ENCODE data around the gene TTC14.
"Not testable (repeated sequence)": the region's sequence is repeated elsewhere in the genome, so short reads cannot be mapped to it uniquely, and the experiment has no call there.

The TTC14 gene

DNA sequence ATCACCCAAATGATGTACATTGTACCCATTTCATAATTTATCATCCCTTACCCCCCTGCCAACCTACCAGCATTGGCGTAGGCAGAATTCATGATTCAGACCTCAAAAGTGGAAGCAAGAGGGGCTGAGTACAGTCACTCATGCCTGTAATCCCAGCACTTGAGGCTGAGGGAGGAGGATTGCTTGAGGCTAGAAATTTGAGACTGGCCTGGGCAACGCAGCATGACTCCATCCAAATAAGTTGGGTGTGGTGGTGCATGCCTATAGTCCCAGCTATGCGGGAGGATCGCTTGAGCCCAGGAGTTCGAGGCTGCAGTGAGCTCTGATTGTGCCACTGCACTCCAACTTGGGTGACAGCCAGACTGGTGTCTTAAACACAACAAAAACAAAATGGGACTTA, 10.4 kb downstream of the TTC14 start:
- DNase-seq (ENCODE audit: low read depth) = no peak
- no peak overlapping the region for H3K4me3 ChIP-seq (ENCODE audit: low read length)
- TF ChIP-seq, protein P1, sequence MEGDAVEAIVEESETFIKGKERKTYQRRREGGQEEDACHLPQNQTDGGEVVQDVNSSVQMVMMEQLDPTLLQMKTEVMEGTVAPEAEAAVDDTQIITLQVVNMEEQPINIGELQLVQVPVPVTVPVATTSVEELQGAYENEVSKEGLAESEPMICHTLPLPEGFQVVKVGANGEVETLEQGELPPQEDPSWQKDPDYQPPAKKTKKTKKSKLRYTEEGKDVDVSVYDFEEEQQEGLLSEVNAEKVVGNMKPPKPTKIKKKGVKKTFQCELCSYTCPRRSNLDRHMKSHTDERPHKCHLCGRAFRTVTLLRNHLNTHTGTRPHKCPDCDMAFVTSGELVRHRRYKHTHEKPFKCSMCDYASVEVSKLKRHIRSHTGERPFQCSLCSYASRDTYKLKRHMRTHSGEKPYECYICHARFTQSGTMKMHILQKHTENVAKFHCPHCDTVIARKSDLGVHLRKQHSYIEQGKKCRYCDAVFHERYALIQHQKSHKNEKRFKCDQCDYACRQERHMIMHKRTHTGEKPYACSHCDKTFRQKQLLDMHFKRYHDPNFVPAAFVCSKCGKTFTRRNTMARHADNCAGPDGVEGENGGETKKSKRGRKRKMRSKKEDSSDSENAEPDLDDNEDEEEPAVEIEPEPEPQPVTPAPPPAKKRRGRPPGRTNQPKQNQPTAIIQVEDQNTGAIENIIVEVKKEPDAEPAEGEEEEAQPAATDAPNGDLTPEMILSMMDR (conservative IDR thresholded peaks at IDR 0.05; ENCODE audit: low read length) = no peak

DNA sequence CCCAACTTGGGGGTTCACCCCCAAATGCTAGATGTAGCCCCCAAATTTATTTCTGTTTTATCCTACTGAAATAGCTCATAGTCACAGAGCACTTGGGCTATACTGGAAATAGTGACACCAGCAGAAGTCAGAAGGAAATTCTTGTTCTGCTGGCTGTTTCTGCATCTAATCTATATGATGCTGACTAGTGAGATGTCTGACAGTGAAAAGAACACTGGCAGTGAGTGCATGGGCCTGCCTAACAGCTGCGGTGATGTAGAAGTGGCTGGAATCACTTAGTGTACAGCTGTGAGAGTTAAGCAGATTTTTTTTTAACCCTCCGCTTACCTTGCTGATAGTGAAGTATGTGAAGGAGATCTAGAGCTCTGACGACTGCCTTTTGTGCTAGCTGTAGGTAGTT, 14.0 kb downstream of the TTC14 start:
- no peak overlapping the region for H3K4me3 ChIP-seq (ENCODE audit: low read length)
- TF ChIP-seq, protein P1 (conservative IDR thresholded peaks at IDR 0.05; ENCODE audit: low read length) = no peak
- no peak for DNase-seq (ENCODE audit: low read depth)

DNA sequence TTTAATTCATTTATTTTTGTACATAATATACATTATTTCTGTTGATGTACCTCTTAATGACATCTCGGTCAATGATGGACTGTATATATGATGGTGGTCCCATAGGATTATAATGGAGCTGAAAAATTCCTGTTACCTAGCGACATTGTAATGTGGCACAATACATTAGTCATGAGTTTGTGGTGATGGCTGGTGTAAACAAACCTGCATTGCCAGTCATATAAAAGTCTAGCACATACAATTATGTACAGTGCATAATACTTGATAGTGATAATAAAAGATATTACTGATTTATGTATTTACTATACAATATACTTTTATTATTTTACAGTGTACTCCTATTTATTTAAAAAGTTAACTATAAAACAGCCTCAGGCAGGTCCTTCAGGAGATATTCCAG, 15.1 kb downstream of the TTC14 start:
- DNase-seq (ENCODE audit: low read depth) = no peak
- TF ChIP-seq, protein P1 (conservative IDR thresholded peaks at IDR 0.05; ENCODE audit: low read length) = no peak
- no peak overlapping the region for H3K4me3 ChIP-seq (ENCODE audit: low read length)

DNA sequence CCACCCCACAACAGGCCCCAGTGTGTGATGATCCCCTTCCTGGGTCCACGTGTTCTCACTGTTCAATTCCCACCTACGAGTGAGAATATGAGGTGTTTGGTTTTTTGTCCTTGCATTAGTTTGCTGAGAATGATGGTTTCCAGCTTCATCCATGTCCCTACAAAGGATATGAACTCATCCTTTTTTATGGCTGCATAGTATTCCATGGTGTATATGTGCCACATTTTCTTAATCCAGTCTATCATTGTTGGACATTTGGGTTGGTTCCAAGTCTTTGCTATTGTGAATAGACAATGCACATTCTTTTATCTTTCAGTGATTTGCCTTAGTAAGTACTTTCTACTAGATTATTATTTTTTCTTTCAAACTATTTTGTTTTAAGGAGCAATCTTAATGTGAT, 16.6 kb downstream of the TTC14 start:
- not testable (repeated sequence) for H3K4me3 ChIP-seq (ENCODE audit: low read length); DNase-seq (ENCODE audit: low read depth)

DNA sequence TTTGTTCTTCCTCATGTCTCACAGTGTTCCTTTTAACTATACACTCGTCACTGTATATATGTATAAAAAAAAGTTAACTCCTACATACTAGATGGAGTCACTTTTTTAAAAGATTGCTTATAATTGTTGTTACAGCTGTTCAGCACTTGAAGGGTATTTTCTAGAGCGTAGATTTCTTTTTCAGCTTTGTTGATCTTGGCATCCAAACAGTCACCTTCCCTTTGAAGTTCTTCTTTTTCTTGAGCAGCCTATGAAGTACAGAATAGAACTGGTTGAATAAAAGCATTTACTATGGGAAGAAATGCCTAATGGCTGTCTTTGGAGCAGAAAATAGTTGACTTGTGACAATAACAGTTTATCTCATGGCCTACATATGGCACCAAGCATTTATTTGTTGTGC, 17.8 kb downstream of the TTC14 start:
- H3K4me3 ChIP-seq (ENCODE audit: low read length) = no peak overlapping the region
- no peak for DNase-seq (ENCODE audit: low read depth)
- TF ChIP-seq, protein P1 (conservative IDR thresholded peaks at IDR 0.05; ENCODE audit: low read length) = no peak

DNA sequence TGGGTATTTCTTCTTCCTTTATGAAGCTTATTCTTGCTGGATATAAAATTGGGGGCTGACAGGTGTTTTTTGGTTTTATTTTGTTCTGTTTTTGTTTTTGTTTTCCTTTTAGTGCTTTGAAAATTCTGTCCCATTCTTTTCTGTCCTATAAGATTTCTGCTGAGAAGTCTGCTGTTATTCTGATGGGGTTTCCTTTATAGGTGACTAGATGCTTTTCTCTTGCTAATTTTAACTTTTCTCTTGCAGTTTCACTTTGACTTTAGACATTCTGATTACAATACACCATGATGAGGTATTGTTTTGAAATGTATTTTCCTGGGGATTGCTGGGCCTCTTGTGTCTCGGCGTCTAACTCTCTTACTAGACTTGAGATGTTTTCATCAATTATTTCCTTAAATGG, 22.8 kb downstream of the TTC14 start:
- no peak for DNase-seq (ENCODE audit: low read depth)
- TF ChIP-seq, protein P1 (conservative IDR thresholded peaks at IDR 0.05; ENCODE audit: low read length) = no peak
- no peak overlapping the region for H3K4me3 ChIP-seq (ENCODE audit: low read length)

DNA sequence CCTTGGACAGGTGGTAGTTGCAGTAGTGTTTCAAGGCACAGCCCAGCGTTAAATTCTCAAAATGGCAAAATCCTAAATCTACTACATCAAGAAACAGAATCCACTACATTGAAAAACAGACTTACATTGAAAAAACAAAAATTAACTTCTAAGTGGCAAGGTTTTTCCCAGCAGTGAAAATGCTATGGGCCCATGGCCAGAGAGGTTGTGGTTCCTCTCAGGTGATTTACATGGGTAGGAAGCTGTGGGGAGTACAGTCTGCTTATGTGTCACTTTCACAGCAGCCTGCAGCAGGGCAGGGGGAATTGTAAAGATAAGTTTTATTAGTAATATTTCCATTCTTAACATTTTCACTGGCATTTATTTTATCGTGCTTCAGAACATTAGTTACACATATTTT, 24.9 kb downstream of the TTC14 start:
- H3K4me3 ChIP-seq (ENCODE audit: low read length) = no peak overlapping the region
- TF ChIP-seq, protein P1 (conservative IDR thresholded peaks at IDR 0.05; ENCODE audit: low read length) = no peak
- DNase-seq (ENCODE audit: low read depth) = no peak

DNA sequence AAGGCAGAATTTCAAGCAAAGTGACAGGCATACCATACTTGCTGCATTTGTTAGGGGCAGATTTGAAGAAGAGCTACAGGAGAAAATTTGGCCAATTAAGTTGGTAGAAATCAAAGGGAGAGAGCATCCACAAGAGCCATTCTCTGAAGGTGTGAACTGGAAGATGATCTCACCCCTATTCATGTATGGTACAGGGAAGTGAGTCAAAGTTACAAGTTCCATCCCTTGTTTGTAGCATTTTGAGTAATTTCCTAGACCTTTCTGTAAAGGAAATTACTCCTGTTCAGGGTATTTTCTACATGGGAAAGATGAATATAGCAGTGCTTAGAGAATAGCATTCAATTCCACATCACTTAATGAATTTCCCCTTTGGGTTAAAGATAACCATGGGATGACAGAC, 28.4 kb downstream of the TTC14 start:
- TF ChIP-seq, protein P1 (conservative IDR thresholded peaks at IDR 0.05; ENCODE audit: low read length) = no peak
- no peak overlapping the region for H3K4me3 ChIP-seq (ENCODE audit: low read length)
- DNase-seq (ENCODE audit: low read depth) = no peak
